K562 (cell line): Measurements from ENCODE around the gene LYSMD1. TPM values are rescaled to one million over a fixed set of nuclear protein-coding genes. Genes with fewer than 3 reads are reported as not detected.

ENCODE experiments used
- ATAC-seq: fragments of 200-7000 bp; cut with Tn5 transposase; 3 replicates; pipeline ENCODE4 v1.9.1; 2020; ENCODE audit warnings: moderate library complexity
- BruUV-seq: library from RNA; stranded (reverse); fragments of 400-500 nt; replicated peaks from 2 replicates; lab custom pipeline; 2021; lab: Mats Ljungman, UMichigan
- CTCF ChIA-PET: fragments of 300-600 bp; formaldehyde crosslinking; extraction: SDS; loops from one replicate; lab custom pipeline; 2021; ENCODE audit warnings: low intra/inter-chr PET ratio; lab: Yijun Ruan, JAX
- POLR2A ChIA-PET: fragments of 300-600, 350-650 bp; sonication (Branson Sonifier 250); formaldehyde crosslinking; extraction: SDS; loops from one replicate; lab custom pipeline; 2021; ENCODE audit warnings: antibody characterized with exemption, inconsistent platforms; lab: Yijun Ruan, JAX
- DNase-seq, 4 experiments: peaks; one replicate each; pipeline versions ENCODE4 v3.0.0 to v3.0.0-alpha.2; 2011 to 2018; ENCODE audit warnings: low spot score in 3 of 4, mixed read lengths in 3 of 4; ENCODE audit errors: extremely low read depth in 1 of 4
- FAIRE-seq: peaks from 2 replicates; lab custom pipeline; 2011; peaks lifted over from hg19 to GRCh38; lab: Jason Lieb, UNC
- H2AFZ ChIP-seq: 2 replicates; pipeline ENCODE4 v1.6.0; 2011; ENCODE audit warnings: low read depth, low read length, control low read depth, inconsistent platforms
- H3K27ac ChIP-seq: fragments of 200-600 bp; 3 replicates; pipeline ENCODE4 v1.8.0; 2011; ENCODE audit warnings: low read depth, mild to moderate bottlenecking, control low read depth, inconsistent platforms, low read length, moderate library complexity, mixed read lengths; ENCODE audit errors: extremely low read depth
- H3K27me3 ChIP-seq, 2 experiments: fragments of 300-600 bp in 1 of 2; 2 replicates in 1 of 2; 3 replicates in 1 of 2; pipeline versions ENCODE4 v1.6.0 to v1.8.0; 2011; ENCODE audit warnings: inconsistent platforms in 2 of 2, low read length in 2 of 2, mild to moderate bottlenecking in 1 of 2, mixed read lengths in 1 of 2, moderate library complexity in 1 of 2; ENCODE audit not compliant: control insufficient read depth in 2 of 2, insufficient read depth in 2 of 2
- H3K36me3 ChIP-seq: fragments of 300-600 bp; 3 replicates; pipeline ENCODE4 v1.8.0; 2011; ENCODE audit warnings: mild to moderate bottlenecking, low read length, inconsistent platforms; ENCODE audit not compliant: control insufficient read depth, insufficient read depth
- H3K4me1 ChIP-seq, 2 experiments: fragments of 200-600 bp in 1 of 2; replicated peaks in 1 of 2; 2 replicates in 1 of 2; 3 replicates in 1 of 2; pipeline versions ENCODE4 v1.5.1 to v1.8.0; 2011; ENCODE audit warnings: inconsistent platforms in 2 of 2, low read length in 2 of 2, mild to moderate bottlenecking in 1 of 2, mixed read lengths in 1 of 2, moderate library complexity in 1 of 2; ENCODE audit not compliant: control insufficient read depth in 2 of 2, insufficient read depth in 2 of 2
- H3K4me2 ChIP-seq: 2 replicates; pipeline ENCODE4 v1.6.1; 2011; ENCODE audit warnings: low read length, control low read depth, inconsistent platforms, mixed read lengths; ENCODE audit not compliant: insufficient read depth
- H3K4me3 ChIP-seq: fragments of 200-600 bp; sonication (generic), shearing (Covaris generic); 2 replicates; pipeline ENCODE4 v1.5.1; 2016; ENCODE audit warnings: control low read depth, inconsistent platforms
- H3K79me2 ChIP-seq: fragments of 200-600 bp; 3 replicates; pipeline ENCODE4 v1.8.0; 2011; ENCODE audit warnings: low read length, inconsistent platforms; ENCODE audit not compliant: control insufficient read depth, insufficient read depth
- H3K9ac ChIP-seq, 2 experiments: 2 replicates each; pipeline versions ENCODE4 v1.6.0 to v1.6.1; 2011; ENCODE audit warnings: low read depth in 2 of 2, low read length in 2 of 2, control low read depth in 1 of 2, inconsistent platforms in 1 of 2, mild to moderate bottlenecking in 1 of 2, mixed read lengths in 1 of 2; ENCODE audit not compliant: insufficient read depth in 1 of 2
- H3K9me1 ChIP-seq: one replicate; pipeline ENCODE4 v1.6.0; 2011; ENCODE audit warnings: inconsistent platforms, mild to moderate bottlenecking, low read length, moderate library complexity; ENCODE audit not compliant: control insufficient read depth, insufficient read depth
- H3K9me3 ChIP-seq: replicated peaks from 2 replicates; pipeline ENCODE4 v1.5.1; 2011; ENCODE audit warnings: low read depth, low read length, inconsistent platforms; ENCODE audit not compliant: control insufficient read depth, insufficient read depth
- H4K20me1 ChIP-seq: replicated peaks from 2 replicates; pipeline ENCODE4 v1.6.1; 2011; ENCODE audit warnings: low read length, inconsistent platforms, mixed read lengths; ENCODE audit not compliant: control insufficient read depth, insufficient read depth
- BRF2 ChIP-seq: IDR thresholded peaks from 3 replicates; pipeline ENCODE4 v1.6.1; 2011; ENCODE audit warnings: borderline replicate concordance, mild to moderate bottlenecking; ENCODE audit not compliant: insufficient read length, insufficient read depth
- C11orf30 ChIP-seq: fragments of 450-650 bp; IDR thresholded peaks from 2 replicates; pipeline ENCODE4 v1.6.1; 2016; ENCODE audit warnings: low read depth, mild to moderate bottlenecking
- CBX1 ChIP-seq: sonication (generic); IDR thresholded peaks from 2 replicates; pipeline ENCODE4 v1.6.1; 2016; ENCODE audit warnings: antibody characterized with exemption, low read depth, mild to moderate bottlenecking
- ETS1 ChIP-seq: conservative IDR thresholded peaks from 2 replicates; pipeline ENCODE4 v1.6.1; 2011; ENCODE audit warnings: low read depth, mild to moderate bottlenecking, low read length; ENCODE audit not compliant: control insufficient read depth
- ETV6 ChIP-seq, 3 experiments: fragments of 150-350 bp in 1 of 3; sonication (generic) in 1 of 3; formaldehyde crosslinking in 1 of 3; IDR thresholded peaks; 2 replicates each; pipeline versions ENCODE4 v1.6.1 to v1.8.0; 2014 to 2022; ENCODE audit warnings: borderline replicate concordance in 2 of 3, low read depth in 2 of 3, antibody characterized with exemption in 1 of 3, low read length in 1 of 3, mild to moderate bottlenecking in 1 of 3, missing genetic modification reagents in 1 of 3
- FOXP1 ChIP-seq: sonication (generic); formaldehyde crosslinking; IDR thresholded peaks from 2 replicates; pipeline ENCODE4 v1.8.0; 2022; ENCODE audit warnings: mild to moderate bottlenecking, missing genetic modification reagents
- PATZ1 ChIP-seq: fragments of 250-450 bp; sonication (Bioruptor Pico); IDR thresholded peaks from 2 replicates; pipeline ENCODE4 v1.5.0; 2020; ENCODE audit warnings: mild to moderate bottlenecking, borderline replicate concordance
- POU5F1 ChIP-seq: fragments of 150-350 bp; IDR thresholded peaks from 2 replicates; pipeline ENCODE4 v1.6.1; 2014; ENCODE audit warnings: borderline replicate concordance, low read length, low read depth, mild to moderate bottlenecking; ENCODE audit not compliant: partially characterized antibody
- SMAD1 ChIP-seq: fragments of 150-350 bp; IDR thresholded peaks from 2 replicates; pipeline ENCODE4 v1.6.1; 2014; ENCODE audit warnings: low read length, low read depth; ENCODE audit not compliant: partially characterized antibody
- SMAD4 ChIP-seq: fragments of 250-450 bp; sonication (Bioruptor Pico); conservative IDR thresholded peaks from 2 replicates; pipeline ENCODE4 v1.8.0; 2021; ENCODE audit warnings: inconsistent platforms, mild to moderate bottlenecking, moderate library complexity
- YY1 ChIP-seq, 3 experiments: IDR thresholded peaks; 2 replicates each; pipeline ENCODE4 v1.6.1; 2011; ENCODE audit warnings: low read length in 2 of 3, mild to moderate bottlenecking in 2 of 3, moderate library complexity in 2 of 3, borderline replicate concordance in 1 of 3, control low read depth in 1 of 3, low read depth in 1 of 3; ENCODE audit not compliant: insufficient read depth in 3 of 3, insufficient replicate concordance in 2 of 3, control insufficient read depth in 1 of 3, insufficient read length in 1 of 3; ENCODE audit errors: extremely low read depth in 1 of 3
- ZC3H8 ChIP-seq: fragments of 450-650 bp; IDR thresholded peaks from 2 replicates; pipeline ENCODE4 v1.6.1; 2017
- ZKSCAN8 ChIP-seq: fragments of 200-800 bp; sonication (Bioruptor generic); IDR thresholded peaks from 2 replicates; pipeline ENCODE4 v1.6.1; 2016; ENCODE audit warnings: missing genetic modification characterization, missing compliant biosample characterization
- ZNF165 ChIP-seq: fragments of 250-450 bp; sonication (Bioruptor Pico); IDR thresholded peaks from 2 replicates; pipeline ENCODE4 v1.4.0; 2020; ENCODE audit warnings: borderline replicate concordance
- ZNF232 ChIP-seq: sonication (generic); formaldehyde crosslinking; IDR thresholded peaks from 2 replicates; pipeline ENCODE4 v1.8.0; 2022; ENCODE audit warnings: mild to moderate bottlenecking, missing genetic modification reagents
- ZZZ3 ChIP-seq: fragments of 450-650 bp; IDR thresholded peaks from 2 replicates; pipeline ENCODE4 v1.6.1; 2016; ENCODE audit warnings: antibody characterized with exemption, mild to moderate bottlenecking, moderate library complexity
- WGBS: fragments of 100-300 bp; shearing (Covaris generic); methylation state at CpG from one replicate; pipeline ENCODE4 v1.1.6; 2016; ENCODE audit warnings: low coverage, mixed read lengths; ENCODE audit not compliant: insufficient coverage; ENCODE audit errors: missing lambda C conversion rate; 5-methylcytosine and 5-hydroxymethylcytosine counted together
- in situ Hi-C: fragments of 300-500 bp; cut with MboI; formaldehyde crosslinking; loops from 4 replicates; pipeline ENCODE4 v1.15.0; 2018; ENCODE audit warnings: inconsistent platforms, mixed read lengths
- intact Hi-C: fragments of 100-400 bp; cut with micrococcal nuclease; formaldehyde crosslinking; loops from 2 replicates; pipeline ENCODE4 v1.14.2; 2022
- polyA plus RNA-seq, 8 experiments: library from polyadenylated mRNA; depleted of rRNA in 4 of 8; stranded (reverse) in 5 of 8; unstranded in 3 of 8; fragments of >200 nt; fragmentation: Nextera tagmentation in 2 of 8; fragmentation: Illumina TruSeq in 1 of 8; extraction: Ambion mirVana in 2 of 8; extraction: Trizol in 1 of 8; gene quantifications; 2 replicates each; pipeline versions ENCODE4 v1.2.1 to v1.2.3, GENCODE V29; 2011 to 2014; ENCODE audit warnings: inconsistent platforms in 1 of 8, missing spikeins in 1 of 8
- total RNA-seq, 7 experiments: library from RNA; depleted of rRNA in 6 of 7; stranded (reverse); fragments of >200 nt in 6 of 7; fragmentation: Illumina TruSeq in 2 of 7; extraction: Trizol in 2 of 7; gene quantifications; 2 replicates each; pipeline versions ENCODE4 v1.2.1 to v1.2.3, GENCODE V29; 2011 to 2021; ENCODE audit warnings: low replicate concordance in 1 of 7

The LYSMD1 gene
- total and polyA plus RNA-seq, 9 of the 15 experiments (the other 6 are each of a cell fraction or from before 2014, with no cell fraction given): 2.2 to 9.4 (median 6.0) TPM

GRCh38 chr1:151134991-151135390, 30.7 kb downstream of the LYSMD1 start:
- TF ChIP-seq BRF2 (no peak), CBX1 (no peak), ZNF232 (no peak), C11orf30 (no peak), PATZ1 (CRISPR knock-in tag) (no peak), YY1 (IDR thresholded peaks at IDR 0.05; ENCODE audit: borderline replicate concordance in 1 of 3, control insufficient read depth in 1 of 3, extremely low read depth in 1 of 3, insufficient read depth in 3 of 3, insufficient read length in 1 of 3, insufficient replicate concordance in 2 of 3, low read depth in 1 of 3, low read length in 2 of 3) (no peak), ETV6 (IDR thresholded peaks at IDR 0.05; ENCODE audit: borderline replicate concordance in 1 of 2, low read depth in 2 of 2, low read length in 1 of 2) (no peak), ETV6 (CRISPR knock-in tag; IDR thresholded peaks at IDR 0.05; ENCODE audit: borderline replicate concordance) (no peak), SMAD1 (no peak), ZKSCAN8 (no peak), POU5F1 (no peak), SMAD4 (CRISPR knock-in tag) (no peak), ZZZ3 (no peak), FOXP1 (CRISPR knock-in tag) (no peak), ETS1 (no peak), ZC3H8 (no peak), ZNF165 (no peak)
- DNase-seq (no peak), FAIRE-seq (no peak), ATAC-seq (no peak)
- H3K36me3 ChIP-seq: no peaks in the 10 kb centered on the region
- no peak overlapping the region for H3K27ac ChIP-seq
- no peak overlapping the region for H2AFZ ChIP-seq
- H4K20me1 ChIP-seq: peaks cover 6% of the 10 kb centered on the region; the same call in 1 of the 2 replicates
- H3K9me3 ChIP-seq: no peaks in the 10 kb centered on the region
- BruUV-seq: no TSS peak
- H3K4me1 ChIP-seq: peaks cover 0 to 25% of the 10 kb centered on the region in 2 experiments; a peak in 2 of 5 replicates
- in situ Hi-C loops (no loop called here), intact Hi-C loops (no loop called here)
- ChIA-PET POLR2A (interaction anchor here (1.0 to 1.7 kb wide), 4 partner anchors 10 to 22 kb away, joined by 4 to 7 read pairs (median 6); partner anchors contain the start of gene TNFAIP8L2), CTCF (no interaction called here)
- H3K4me3 ChIP-seq: no peak overlapping the region
- H3K9ac ChIP-seq: 0 out of 4 replicates have a peak overlapping the region, but pooled peaks of 1 of the 2 experiments have one; percentile 38
- no peaks in the 10 kb centered on the region for H3K79me2 ChIP-seq
- H3K27me3 ChIP-seq: no peaks in the 10 kb centered on the region; a peak in 1 of 5 replicates
- WGBS: 47% methylated on average over 7 of the region's 7 CpGs
- no peaks in the 10 kb centered on the region for H3K9me1 ChIP-seq
- H3K4me2 ChIP-seq: no peak overlapping the region
